Effector CD4-positive, alpha-beta T cell (primary cell): Measurements from ENCODE around the gene SLC25A34.

Experiments
- DNase-seq: peaks from one replicate; pipeline ENCODE4 v3.0.0-alpha.2; 2020

The SLC25A34 gene

GRCh38 chr1:15755021-15755645 is 19.1 kb downstream of the SLC25A34 start:
- DNase-seq = no peak

GRCh38 chr1:15755646-15756040 is 19.6 kb downstream of the SLC25A34 start:
- DNase-seq = no peak

- no peak for DNase-seq
These were observed 20.3 kb downstream of the SLC25A34 start for GRCh38 chr1:15756143-15757015.

- DNase-seq = no peak
These were observed 21.0 kb downstream of the SLC25A34 start for GRCh38 chr1:15757016-15757543.

- no peak for DNase-seq
These were observed 21.7 kb downstream of the SLC25A34 start for GRCh38 chr1:15757575-15758342.

GRCh38 chr1:15758343-15758931 is 22.4 kb downstream of the SLC25A34 start, which contains the start of gene FBLIM1:
Gene FBLIM1, plus strand, starts transcription at chr1:15758795. Its CDS starts 6,189 bp downstream, at chr1:15764984.
- no peak for DNase-seq

- DNase-seq = no peak
These were observed 23.0 kb downstream of the SLC25A34 start for GRCh38 chr1:15758953-15759661.

GRCh38 chr1:15760520-15761211 is 24.6 kb downstream of the SLC25A34 start:
- no peak for DNase-seq

- no peak for DNase-seq
These were observed 25.5 kb downstream of the SLC25A34 start for GRCh38 chr1:15761366-15762128.

- DNase-seq = no peak
These were observed 26.5 kb downstream of the SLC25A34 start for GRCh38 chr1:15762546-15762945.

- DNase-seq = no peak
These were observed 28.3 kb downstream of the SLC25A34 start for GRCh38 chr1:15764269-15764764.

GRCh38 chr1:15764890-15765289 is 28.8 kb downstream of the SLC25A34 start:
- DNase-seq = no peak

GRCh38 chr1:15765495-15766194 is 29.6 kb downstream of the SLC25A34 start:
- DNase-seq = no peak

- no peak for DNase-seq
These were observed 31.9 kb downstream of the SLC25A34 start for GRCh38 chr1:15767941-15768340.

GRCh38 chr1:15768388-15768787 is 32.3 kb downstream of the SLC25A34 start:
- DNase-seq = no peak

GRCh38 chr1:15770313-15770962 is 34.4 kb downstream of the SLC25A34 start:
- DNase-seq = no peak

GRCh38 chr1:15771836-15772515 is 35.9 kb downstream of the SLC25A34 start:
- no peak for DNase-seq

- DNase-seq = no peak
These were observed 39.6 kb downstream of the SLC25A34 start for GRCh38 chr1:15775706-15776105.
